Hematopoietic multipotent progenitor cell treated with erythropoietin and hydrocortisone succinate and interleukin-3 and kit ligand, for 8 days (in vitro differentiated cells): Measurements from ENCODE around the gene PHKA2.
"Not testable (repeated sequence)": the region's sequence is repeated elsewhere in the genome, so short reads cannot be mapped to it uniquely, and the experiment has no call there.

Experiments
- DNase-seq: peaks from one replicate; pipeline ENCODE4 v3.0.0-alpha.2; 2015

PHKA2 gene

GRCh38 chrX:18886344-18887161, 97.4 kb downstream of the PHKA2 start:
- peak; percentile 78 for DNase-seq

GRCh38 chrX:18886005-18886343, 97.9 kb downstream of the PHKA2 start:
- no peak for DNase-seq

GRCh38 chrX:18885328-18886004, 98.4 kb downstream of the PHKA2 start:
- no peak for DNase-seq

- DNase-seq: no peak
Measured at GRCh38 chrX:18884916-18885315, 99.0 kb downstream of the PHKA2 start.

- no peak for DNase-seq
Measured at GRCh38 chrX:18883961-18884765, 99.8 kb downstream of the PHKA2 start.

- DNase-seq: no peak
Measured at GRCh38 chrX:18883234-18883960, 100.5 kb downstream of the PHKA2 start.

- DNase-seq: no peak
Measured at GRCh38 chrX:18879144-18879543, 104.8 kb downstream of the PHKA2 start.

GRCh38 chrX:18877469-18877868, 106.4 kb downstream of the PHKA2 start:
- no peak for DNase-seq

GRCh38 chrX:18875256-18875878, 108.5 kb downstream of the PHKA2 start:
- DNase-seq: no peak

- DNase-seq: no peak
Measured at GRCh38 chrX:18874560-18875255, 109.2 kb downstream of the PHKA2 start.

GRCh38 chrX:18873836-18874235, 110.1 kb downstream of the PHKA2 start:
- no peak for DNase-seq

GRCh38 chrX:18873189-18873791, 110.6 kb downstream of the PHKA2 start:
- no peak for DNase-seq

- no peak for DNase-seq
Measured at GRCh38 chrX:18872621-18873020, 111.3 kb downstream of the PHKA2 start.

GRCh38 chrX:18871970-18872369, 111.9 kb downstream of the PHKA2 start:
- no peak for DNase-seq

- DNase-seq: no peak
Measured at GRCh38 chrX:18871161-18871890, 112.6 kb downstream of the PHKA2 start.

- DNase-seq: no peak
Measured at GRCh38 chrX:18864390-18864920, 119.5 kb downstream of the PHKA2 start.

GRCh38 chrX:18861511-18861910, 122.4 kb downstream of the PHKA2 start:
- DNase-seq: no peak

GRCh38 chrX:18856645-18856997, 127.3 kb downstream of the PHKA2 start:
- DNase-seq: no peak

GRCh38 chrX:18855919-18856644, 127.8 kb downstream of the PHKA2 start:
- DNase-seq: no peak

GRCh38 chrX:18847901-18848300, 136.0 kb downstream of the PHKA2 start:
- DNase-seq: not testable (repeated sequence)
